ENCODE data around the gene PRAMEF12. TPM values are rescaled to one million over a fixed set of nuclear protein-coding genes. Genes with fewer than 3 reads are reported as not detected.

PRAMEF12 gene
- total and polyA plus RNA-seq, 10 of the 15 experiments (the other 5 are each of a cell fraction or from before 2014, with no cell fraction given) = not detected

GRCh38 chr1:12760256-12760795 lies 13.2 kb upstream of the PRAMEF12 start:
- no peaks in the 10 kb centered on the region for H3K9me3 ChIP-seq (replicated peaks; ENCODE audit: control insufficient read depth, insufficient read depth, low read length)
- no peak overlapping the region for H3K4me3 ChIP-seq
- POLR2A ChIA-PET = no interaction called here
- peaks cover 1 to 3% of the 10 kb centered on the region in 2 experiments; a peak in 3 of 4 replicates for H3K27me3 ChIP-seq (replicated peaks in 1 of 2; ENCODE audit: control insufficient read depth in 2 of 2, insufficient read depth in 2 of 2, low read length in 1 of 2)
- no TSS peak for BruUV-seq (replicated peaks)
- intact Hi-C loops (cut with micrococcal nuclease; ENCODE audit: unreplicated experiment) = no loop called here
- RAD21 ChIA-PET (ENCODE audit: unreplicated experiment) = no interaction called here
- H3K79me2 ChIP-seq (ENCODE audit: control insufficient read depth, insufficient read depth, low read length) = no peaks in the 10 kb centered on the region
- SMC1A ChIA-PET (ENCODE audit: uncharacterized antibody, unreplicated experiment) = no interaction called here
- FAIRE-seq (no peak), DNase-seq (ENCODE audit: low read depth, low spot score) (no peak), ATAC-seq (peak; percentile 58)
- peak in 2 of 3 experiments; percentile 21 to 25; a peak in 2 of 6 replicates for TF ChIP-seq CTCF (IDR thresholded peaks at IDR 0.05 in 2 of 3, conservative IDR thresholded peaks at IDR 0.05 in 1 of 3; ENCODE audit: control insufficient read depth in 2 of 3, extremely low read depth in 1 of 3, insufficient read depth in 1 of 3, low read depth in 3 of 3, low read length in 3 of 3)
- no peak for TF ChIP-seq ESRRA (IDR thresholded peaks at IDR 0.05; ENCODE audit: low read length)
- TF ChIP-seq ZNF207 (IDR thresholded peaks at IDR 0.05; ENCODE audit: borderline replicate concordance) = no peak
- no peak overlapping the region for H3K4me2 ChIP-seq (ENCODE audit: control insufficient read depth, insufficient read depth)
- no peaks in the 10 kb centered on the region for H3K4me1 ChIP-seq (ENCODE audit: control insufficient read depth, insufficient read depth, low read length)
- WGBS (ENCODE audit: insufficient coverage, insufficient replicate concordance, low lambda C conversion rate, missing lambda C conversion rate) = 17% methylated on average over 7 of the region's 7 CpGs
- no peak overlapping the region for H3K27ac ChIP-seq (ENCODE audit: control insufficient read depth, insufficient read depth)
- H3K9ac ChIP-seq (ENCODE audit: control insufficient read depth, insufficient read depth, low read length) = no peak overlapping the region
- H4K20me1 ChIP-seq (ENCODE audit: control insufficient read depth, insufficient read depth) = no peaks in the 10 kb centered on the region
- no peaks in the 10 kb centered on the region for H3K36me3 ChIP-seq (ENCODE audit: control insufficient read depth in 2 of 2, insufficient read depth in 2 of 2, low read length in 1 of 2)
- in situ Hi-C loops (cut with MboI) = no loop called here
- CTCF ChIA-PET = no interaction called here
- H2AFZ ChIP-seq (ENCODE audit: control insufficient read depth, low read depth, low read length) = no peak overlapping the region

GRCh38 chr1:12761781-12762180 lies 11.8 kb upstream of the PRAMEF12 start:
- Histone ChIP-seq H3K27me3 (replicated peaks in 1 of 2; ENCODE audit: control insufficient read depth in 2 of 2, insufficient read depth in 2 of 2, low read length in 1 of 2) (peaks cover 0 to 3% of the 10 kb centered on the region in 2 experiments; a peak in 2 of 4 replicates), H3K9ac (ENCODE audit: control insufficient read depth, insufficient read depth, low read length) (no peak overlapping the region), H3K9me3 (replicated peaks; ENCODE audit: control insufficient read depth, insufficient read depth, low read length) (no peaks in the 10 kb centered on the region), H3K79me2 (ENCODE audit: control insufficient read depth, insufficient read depth, low read length) (no peaks in the 10 kb centered on the region), H3K4me3 (no peak overlapping the region), H2AFZ (ENCODE audit: control insufficient read depth, low read depth, low read length) (no peak overlapping the region), H4K20me1 (ENCODE audit: control insufficient read depth, insufficient read depth) (no peaks in the 10 kb centered on the region), H3K36me3 (ENCODE audit: control insufficient read depth in 2 of 2, insufficient read depth in 2 of 2, low read length in 1 of 2) (no peaks in the 10 kb centered on the region), H3K4me2 (ENCODE audit: control insufficient read depth, insufficient read depth) (no peak overlapping the region), H3K4me1 (ENCODE audit: control insufficient read depth, insufficient read depth, low read length) (no peaks in the 10 kb centered on the region), H3K27ac (ENCODE audit: control insufficient read depth, insufficient read depth) (no peak overlapping the region)
- intact Hi-C loops (cut with micrococcal nuclease; ENCODE audit: unreplicated experiment) = no loop called here
- no peak for DNase-seq (ENCODE audit: low read depth, low spot score)
- CTCF ChIA-PET = no interaction called here
- SMC1A ChIA-PET (ENCODE audit: uncharacterized antibody, unreplicated experiment) = no interaction called here
- FAIRE-seq = no peak
- 22% methylated on average over 5 of the region's 5 CpGs for WGBS (ENCODE audit: insufficient coverage, insufficient replicate concordance, low lambda C conversion rate, missing lambda C conversion rate)
- POLR2A ChIA-PET = no interaction called here
- ATAC-seq = no peak
- RAD21 ChIA-PET (ENCODE audit: unreplicated experiment) = no interaction called here
- in situ Hi-C loops (cut with MboI) = no loop called here
- TF ChIP-seq E2F4 (IDR thresholded peaks at IDR 0.05; ENCODE audit: low read depth, low read length) = no peak
- BruUV-seq (replicated peaks) = no TSS peak

Data from GM12878 (cell line).